ENCODE results near the gene SERPINI2.
"Not testable (repeated sequence)": the region's sequence is repeated elsewhere in the genome, so short reads cannot be mapped to it uniquely, and the experiment has no call there.

SERPINI2 gene

GRCh38 chr3:167445491-167445890, 28.4 kb downstream of the SERPINI2 start:
- no peak for DNase-seq

GRCh38 chr3:167441256-167441655, 32.6 kb downstream of the SERPINI2 start:
- no peak for DNase-seq

DNA sequence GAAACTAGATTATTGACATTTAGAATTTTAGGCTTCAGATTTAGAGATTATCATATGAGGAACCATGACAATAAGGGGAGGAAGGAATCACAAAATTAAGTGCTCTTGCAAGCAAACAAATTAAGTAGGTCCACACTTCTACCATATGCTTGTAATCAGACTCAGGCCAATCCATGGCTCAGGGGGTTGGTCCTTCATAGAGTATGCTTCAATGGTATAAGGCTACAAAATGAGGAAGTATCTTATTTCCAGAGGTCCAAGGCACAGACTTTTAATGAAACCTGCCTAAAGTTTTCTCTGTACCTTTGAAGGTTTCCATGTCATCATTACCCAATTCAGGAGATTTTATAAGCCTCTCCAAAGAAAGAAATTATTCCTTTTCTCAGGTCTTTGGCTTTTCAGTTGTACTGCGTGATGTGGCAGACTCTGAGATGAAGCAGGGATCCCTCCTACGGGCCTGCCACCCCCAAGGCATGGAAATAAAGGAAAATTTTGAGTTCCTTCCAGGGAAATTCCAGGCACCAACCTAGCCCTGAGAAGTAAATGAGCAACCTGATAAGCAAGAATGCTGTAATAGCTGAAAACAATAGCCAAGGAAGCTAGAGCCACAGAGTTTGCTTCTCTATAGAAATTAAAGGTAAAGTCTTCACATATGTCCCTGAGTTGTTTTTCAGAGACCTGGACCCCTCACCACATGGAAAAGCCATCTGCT, 36.3 kb downstream of the SERPINI2 start:
- no peak for DNase-seq

GRCh38 chr3:167426962-167427361, 46.9 kb downstream of the SERPINI2 start:
- not testable (repeated sequence) for DNase-seq

DNA sequence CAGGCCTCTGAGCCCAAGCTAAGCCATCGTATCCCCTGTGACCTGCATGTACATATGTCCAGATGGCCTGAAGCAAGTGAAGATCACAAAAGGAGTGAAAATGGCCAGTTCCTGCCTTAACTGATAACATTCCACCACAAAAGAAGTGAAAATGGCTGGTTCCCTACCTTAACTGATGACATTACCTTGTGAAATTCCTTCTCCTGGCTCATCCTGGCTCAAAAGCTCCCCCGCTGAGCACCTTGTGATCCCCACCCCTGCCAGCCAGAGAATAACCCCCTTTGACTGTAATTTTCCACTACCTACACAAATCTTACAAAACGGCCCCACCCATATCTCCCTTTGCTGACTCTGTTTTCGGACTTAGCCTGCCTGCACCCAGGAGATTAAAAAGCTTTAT, 51.4 kb downstream of the SERPINI2 start:
- not testable (repeated sequence) for DNase-seq

DNA sequence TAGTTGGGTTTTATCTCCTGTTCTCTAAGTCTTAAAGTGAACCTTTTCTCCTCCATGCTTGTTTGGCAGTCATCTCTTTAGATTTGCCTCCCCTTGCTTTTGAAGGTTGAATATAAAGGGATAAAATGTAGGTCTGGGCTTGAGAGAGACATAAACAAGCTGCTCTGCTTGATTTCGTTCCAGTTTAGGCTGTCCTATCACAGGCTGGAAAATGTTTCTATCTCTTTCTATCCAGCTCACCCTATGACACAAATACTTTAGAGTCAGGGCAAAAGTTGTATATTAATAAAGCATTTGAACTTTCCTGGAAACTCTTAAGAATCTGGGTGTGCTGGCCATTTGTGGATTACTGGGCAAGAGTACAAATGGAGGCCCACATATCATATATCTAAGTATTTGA, 64.2 kb downstream of the SERPINI2 start:
- no peak for DNase-seq

DNA sequence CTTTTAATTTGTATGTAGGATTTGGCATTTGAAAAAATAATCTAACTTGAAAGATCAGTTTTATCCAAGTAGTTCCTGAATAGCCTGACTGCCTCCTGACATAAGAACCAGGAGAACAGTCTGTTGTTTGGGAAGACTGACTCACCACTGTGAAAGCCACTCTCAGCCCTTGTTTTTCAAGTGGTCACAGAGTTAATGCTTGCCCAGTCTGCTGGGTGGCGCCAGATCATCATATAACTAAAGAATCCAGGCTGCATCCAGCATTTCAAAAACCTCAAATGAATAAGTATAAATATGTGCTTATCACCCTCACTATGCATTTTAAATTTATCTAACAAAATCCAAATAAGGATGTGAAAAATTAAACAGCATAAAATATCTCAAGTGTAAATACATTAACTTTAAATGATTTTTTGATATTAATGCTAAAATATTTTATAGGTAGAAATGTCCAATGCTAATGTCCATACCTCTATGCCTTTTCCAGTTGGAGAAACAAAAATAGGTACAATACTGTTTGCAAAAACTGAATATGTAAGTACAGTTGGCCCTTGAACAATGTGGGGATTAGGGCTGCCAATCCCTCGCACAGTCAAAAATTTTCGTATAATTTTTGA, 66.9 kb downstream of the SERPINI2 start:
- DNase-seq: no peak

GRCh38 chr3:167397826-167398225, 76.0 kb downstream of the SERPINI2 start:
- DNase-seq: no peak

GRCh38 chr3:167396075-167396474, 77.8 kb downstream of the SERPINI2 start:
- DNase-seq: no peak

GRCh38 chr3:167394003-167394402, 79.8 kb downstream of the SERPINI2 start:
- no peak for DNase-seq

All from stimulated activated CD4-positive, alpha-beta T cell treated with anti-CD3 and anti-CD28 coated beads, Interleukin-1b, Interleukin-23, amount 100 ng/mL, for 48 hours (primary cell).